DOHH2 (cell line): ENCODE data around the gene CDK18.
A peak's percentile ranks its signal among the peaks of the same experiment; 100 is the strongest.

ENCODE experiments used
- H3F3A ChIP-seq: fragments of 200-600 bp; sonication (generic), shearing (Covaris generic); 2 replicates; pipeline ENCODE4 v1.6.0; 2016; ENCODE audit warnings: antibody characterized with exemption, mild to moderate bottlenecking; ENCODE audit not compliant: control insufficient read depth, insufficient read depth
- H3K27ac ChIP-seq: fragments of 200-600 bp; sonication (generic); 2 replicates; pipeline ENCODE4 v1.5.1; 2014; ENCODE audit warnings: low read depth, mild to moderate bottlenecking, low read length, moderate library complexity
- H3K27me3 ChIP-seq: fragments of 200-600 bp; sonication (generic); 2 replicates; pipeline ENCODE4 v1.6.1; 2014; ENCODE audit warnings: mild to moderate bottlenecking, low read length, mixed read lengths; ENCODE audit not compliant: control insufficient read depth
- H3K36me3 ChIP-seq: fragments of 200-600 bp; sonication (generic); 2 replicates; pipeline ENCODE4 v1.6.1; 2014; ENCODE audit warnings: mild to moderate bottlenecking, low read length, moderate library complexity, mixed read lengths; ENCODE audit not compliant: control insufficient read depth
- H3K4me1 ChIP-seq: fragments of 200-600 bp; sonication (generic); 2 replicates; pipeline ENCODE4 v1.6.1; 2014; ENCODE audit warnings: mild to moderate bottlenecking, low read length, mixed read lengths; ENCODE audit not compliant: control insufficient read depth
- H3K4me2 ChIP-seq: fragments of 200-600 bp; sonication (generic); 2 replicates; pipeline ENCODE4 v1.6.0; 2014; ENCODE audit warnings: mild to moderate bottlenecking, low read length, moderate library complexity
- H3K4me3 ChIP-seq: fragments of 200-600 bp; sonication (generic); 2 replicates; pipeline ENCODE4 v1.5.1; 2014; ENCODE audit warnings: mild to moderate bottlenecking, low read length, mixed read lengths
- H3K79me2 ChIP-seq: fragments of 200-600 bp; sonication (generic); 2 replicates; pipeline ENCODE4 v1.6.1; 2014; ENCODE audit warnings: mild to moderate bottlenecking, low read length, mixed read lengths; ENCODE audit not compliant: control insufficient read depth
- H3K9me2 ChIP-seq: fragments of 200-600 bp; sonication (generic); replicated peaks from 2 replicates; pipeline ENCODE4 v1.6.1; 2014; ENCODE audit warnings: mild to moderate bottlenecking, low read length, mixed read lengths; ENCODE audit not compliant: control insufficient read depth
- H3K9me3 ChIP-seq: fragments of 200-600 bp; sonication (generic); 2 replicates; pipeline ENCODE4 v1.6.1; 2014; ENCODE audit warnings: antibody characterized with exemption, low read length, mixed read lengths; ENCODE audit not compliant: control insufficient read depth, insufficient read depth
- H4K20me1 ChIP-seq: fragments of 200-600 bp; sonication (generic); 2 replicates; pipeline ENCODE4 v1.6.0; 2014; ENCODE audit warnings: low read depth, mild to moderate bottlenecking, antibody characterized with exemption, low read length, moderate library complexity; ENCODE audit not compliant: control insufficient read depth, insufficient read depth
- CTCF ChIP-seq: fragments of 200-600 bp; sonication (generic); IDR thresholded peaks from one replicate; pipeline ENCODE4 v1.5.1; 2014; ENCODE audit warnings: antibody characterized with exemption, mild to moderate bottlenecking, low read depth, low read length; ENCODE audit not compliant: poor library complexity, severe bottlenecking
- EZH2phosphoT487 ChIP-seq: fragments of 200-600 bp; sonication (generic); IDR thresholded peaks from 2 replicates; pipeline ENCODE4 v1.6.1; 2017; ENCODE audit warnings: borderline replicate concordance, mild to moderate bottlenecking, antibody characterized with exemption, low read length, moderate library complexity, mixed read lengths

CDK18 gene

GRCh38 chr1:205528887-205529825 is 24.7 kb downstream of the CDK18 start:
- Histone ChIP-seq H3K4me3 (peak overlapping the region; percentile 58), H3K27ac (no peak overlapping the region), H3K9me2 (no peaks in the 10 kb centered on the region)

GRCh38 chr1:205530116-205530515 is 25.6 kb downstream of the CDK18 start:
- Histone ChIP-seq H3K4me1 (peaks cover 6% of the 10 kb centered on the region), H3F3A (no peaks in the 10 kb centered on the region), H3K4me2 (no peak overlapping the region), H3K4me3 (no peak overlapping the region), H3K9me2 (no peaks in the 10 kb centered on the region), H4K20me1 (no peaks in the 10 kb centered on the region), H3K27me3 (peaks cover 14% of the 10 kb centered on the region; the same call in 1 of the 2 replicates), H3K9me3 (no peaks in the 10 kb centered on the region), H3K36me3 (no peaks in the 10 kb centered on the region), H3K27ac (no peak overlapping the region), H3K79me2 (no peaks in the 10 kb centered on the region)
- no peak for TF ChIP-seq EZH2phosphoT487
- TF ChIP-seq CTCF: no peak

More at GRCh38 chr1:205528887-205529825, 24.7 kb downstream of the CDK18 start:
- Histone ChIP-seq H4K20me1 (no peaks in the 10 kb centered on the region), H3K36me3 (no peaks in the 10 kb centered on the region), H3F3A (no peaks in the 10 kb centered on the region), H3K79me2 (no peaks in the 10 kb centered on the region), H3K4me1 (peaks cover 6% of the 10 kb centered on the region), H3K27me3 (peaks cover 14% of the 10 kb centered on the region; the same call in 1 of the 2 replicates), H3K4me2 (peak overlapping the region; percentile 70), H3K9me3 (no peaks in the 10 kb centered on the region)
- TF ChIP-seq EZH2phosphoT487 (no peak), CTCF (peak; percentile 92)

GRCh38 chr1:205531191-205532025 is 26.9 kb downstream of the CDK18 start:
- H3K27me3 ChIP-seq: peaks cover 14% of the 10 kb centered on the region; the same call in 1 of the 2 replicates
- H3F3A ChIP-seq: no peaks in the 10 kb centered on the region

More at GRCh38 chr1:205531191-205532025, 26.9 kb downstream of the CDK18 start:
- Histone ChIP-seq H3K4me1 (peaks cover 6% of the 10 kb centered on the region), H4K20me1 (no peaks in the 10 kb centered on the region), H3K9me2 (no peaks in the 10 kb centered on the region), H3K36me3 (no peaks in the 10 kb centered on the region), H3K4me2 (no peak overlapping the region), H3K9me3 (no peaks in the 10 kb centered on the region), H3K4me3 (no peak overlapping the region), H3K27ac (no peak overlapping the region), H3K79me2 (no peaks in the 10 kb centered on the region)
- TF ChIP-seq CTCF: no peak
- TF ChIP-seq EZH2phosphoT487: no peak
